ENCODE results near the gene SORCS2.

DNA sequence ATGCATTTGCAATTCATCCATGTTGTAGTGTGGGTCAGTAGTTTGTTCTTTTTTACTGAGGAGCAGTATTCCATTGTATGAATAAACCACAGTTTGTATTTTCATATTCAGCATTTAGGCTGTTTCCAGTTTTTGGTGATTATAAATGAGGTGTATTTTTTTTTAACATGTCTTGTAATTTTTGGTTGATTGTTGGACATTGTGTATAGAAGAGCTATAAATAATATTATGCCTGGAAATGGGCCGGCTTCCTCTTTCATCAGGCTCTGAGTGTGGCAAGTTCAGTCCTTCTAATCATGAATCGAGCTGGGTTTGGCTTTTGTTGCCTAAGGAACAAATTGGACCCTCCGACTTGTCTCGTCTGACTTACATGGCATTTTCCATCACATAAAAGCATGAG, 126.7 kb downstream of the SORCS2 start:
- no peak for TF ChIP-seq EZH2 (IDR thresholded peaks at IDR 0.05; ENCODE audit: borderline replicate concordance, insufficient read depth, low read depth, low read length, poor library complexity, severe bottlenecking)
- TF ChIP-seq, protein P1, sequence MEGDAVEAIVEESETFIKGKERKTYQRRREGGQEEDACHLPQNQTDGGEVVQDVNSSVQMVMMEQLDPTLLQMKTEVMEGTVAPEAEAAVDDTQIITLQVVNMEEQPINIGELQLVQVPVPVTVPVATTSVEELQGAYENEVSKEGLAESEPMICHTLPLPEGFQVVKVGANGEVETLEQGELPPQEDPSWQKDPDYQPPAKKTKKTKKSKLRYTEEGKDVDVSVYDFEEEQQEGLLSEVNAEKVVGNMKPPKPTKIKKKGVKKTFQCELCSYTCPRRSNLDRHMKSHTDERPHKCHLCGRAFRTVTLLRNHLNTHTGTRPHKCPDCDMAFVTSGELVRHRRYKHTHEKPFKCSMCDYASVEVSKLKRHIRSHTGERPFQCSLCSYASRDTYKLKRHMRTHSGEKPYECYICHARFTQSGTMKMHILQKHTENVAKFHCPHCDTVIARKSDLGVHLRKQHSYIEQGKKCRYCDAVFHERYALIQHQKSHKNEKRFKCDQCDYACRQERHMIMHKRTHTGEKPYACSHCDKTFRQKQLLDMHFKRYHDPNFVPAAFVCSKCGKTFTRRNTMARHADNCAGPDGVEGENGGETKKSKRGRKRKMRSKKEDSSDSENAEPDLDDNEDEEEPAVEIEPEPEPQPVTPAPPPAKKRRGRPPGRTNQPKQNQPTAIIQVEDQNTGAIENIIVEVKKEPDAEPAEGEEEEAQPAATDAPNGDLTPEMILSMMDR (IDR thresholded peaks at IDR 0.05) = no peak
